KOPT-K1 (cell line): ENCODE data around the gene RAB40AL.
"Not testable (repeated sequence)": the region's sequence is repeated elsewhere in the genome, so short reads cannot be mapped to it uniquely, and the experiment has no call there.

Experiments
- H3K27ac ChIP-seq: fragments of 200-600 bp; sonication (generic); 2 replicates; pipeline ENCODE4 v1.5.1; 2016; ENCODE audit warnings: antibody characterized with exemption, mild to moderate bottlenecking, low read depth, low read length; ENCODE audit not compliant: poor library complexity, severe bottlenecking
- H3K36me3 ChIP-seq: fragments of 200-600 bp; sonication (generic); 2 replicates; pipeline ENCODE4 v1.5.1; 2017; ENCODE audit warnings: antibody characterized with exemption, mild to moderate bottlenecking, low read length, moderate library complexity; ENCODE audit not compliant: insufficient read depth
- H3K9me3 ChIP-seq: fragments of 200-600 bp; sonication (generic); 2 replicates; pipeline ENCODE4 v1.5.1; 2017; ENCODE audit warnings: antibody characterized with exemption, low read length, mild to moderate bottlenecking; ENCODE audit not compliant: insufficient read depth, poor library complexity, severe bottlenecking

The RAB40AL gene

GRCh38 chrX:102968216-102968615 lies 31.1 kb downstream of the RAB40AL start:
- no peak overlapping the region for H3K27ac ChIP-seq
- peaks cover 9% of the 10 kb centered on the region for H3K9me3 ChIP-seq
- H3K36me3 ChIP-seq: no peaks in the 10 kb centered on the region

GRCh38 chrX:102971536-102971935 lies 34.5 kb downstream of the RAB40AL start:
- not testable (repeated sequence) for H3K27ac ChIP-seq, H3K36me3 ChIP-seq, H3K9me3 ChIP-seq

- H3K9me3 ChIP-seq: peaks cover 9% of the 10 kb centered on the region
These were observed 37.9 kb downstream of the RAB40AL start for GRCh38 chrX:102975016-102975415.

GRCh38 chrX:102976286-102976685 lies 39.2 kb downstream of the RAB40AL start:
- H3K27ac ChIP-seq: no peak overlapping the region
- no peaks in the 10 kb centered on the region for H3K36me3 ChIP-seq
- H3K9me3 ChIP-seq: peaks cover 7% of the 10 kb centered on the region

More at GRCh38 chrX:102975016-102975415, 37.9 kb downstream of the RAB40AL start:
- Histone ChIP-seq H3K36me3 (no peaks in the 10 kb centered on the region), H3K27ac (no peak overlapping the region)

- Histone ChIP-seq H3K9me3 (peaks cover under 1% of the 10 kb centered on the region), H3K36me3 (no peaks in the 10 kb centered on the region), H3K27ac (no peak overlapping the region)
These were observed 39.9 kb downstream of the RAB40AL start for GRCh38 chrX:102976793-102977495.

GRCh38 chrX:102978594-102978993 lies 41.5 kb downstream of the RAB40AL start:
- Histone ChIP-seq H3K9me3 (no peaks in the 10 kb centered on the region), H3K27ac (no peak overlapping the region), H3K36me3 (no peaks in the 10 kb centered on the region)

- H3K9me3 ChIP-seq: no peaks in the 10 kb centered on the region
- H3K27ac ChIP-seq: no peak overlapping the region
- no peaks in the 10 kb centered on the region for H3K36me3 ChIP-seq
These were observed 42.5 kb downstream of the RAB40AL start for GRCh38 chrX:102979536-102979935.

- Histone ChIP-seq H3K36me3 (no peaks in the 10 kb centered on the region), H3K9me3 (no peaks in the 10 kb centered on the region), H3K27ac (no peak overlapping the region)
These were observed 46.1 kb downstream of the RAB40AL start for GRCh38 chrX:102983205-102983604.

GRCh38 chrX:102985192-102985591 lies 48.1 kb downstream of the RAB40AL start:
- Histone ChIP-seq H3K36me3 (no peaks in the 10 kb centered on the region), H3K27ac (no peak overlapping the region), H3K9me3 (no peaks in the 10 kb centered on the region)
